Measurements from ENCODE around the gene ADRM1. TPM values are rescaled to one million over a fixed set of nuclear protein-coding genes. Genes with fewer than 3 reads are reported as not detected.

The ADRM1 gene
- total RNA-seq (2012; rRNA removed) (96.9 and 103 TPM in 2 replicates), polyA plus RNA-seq (2012; rRNA removed) (149 and 188 TPM in 2 replicates), Bru-seq, nascent RNA (percentile 66 among the genes with signal in this experiment), BruChase-seq, experiment 1, labeled RNA remaining after a 6-hour chase (percentile 65 among the genes with signal in this experiment), BruChase-seq, experiment 2, labeled RNA remaining after a 2-hour chase (percentile 53 among the genes with signal in this experiment)
- 188 and 201 TPM in 2 replicates for polyA plus RNA-seq (2012; cell fraction: cytosol; rRNA removed)
- 76.7 and 165 TPM in 2 replicates for polyA plus RNA-seq (2012; cell fraction: nucleus; rRNA removed; ENCODE audit: low replicate concordance)
- long read RNA-seq, transcript ADRM1-201 (10 exons, 1,478 nt) = major isoform, 168 of 297 reads
- long read RNA-seq, transcript ADRM1-205 (9 exons, 1,361 nt) = minor isoform, 13 of 297 reads
- long read RNA-seq, partial matches to known transcripts = 34 of 297 reads
- long read RNA-seq, other reads (novel, unspliced or antisense) = 82 of 297 reads

- 1% methylated on average over 27 of the region's 81 CpGs; no CpG with 5 or more reads in 1 of the 2 experiments for WGBS, 2 experiments (ENCODE audit: extremely low coverage in 2 of 2, insufficient read length in 1 of 2)
- peaks cover 0 to 34% of the 10 kb centered on the region in 2 experiments; a peak in 1 of 4 replicates for H3K79me1 ChIP-seq (ENCODE audit: low read depth in 1 of 2, low read length in 2 of 2)
- H3K4me2 ChIP-seq (ENCODE audit: low read depth, low read length) = peak within 1 kb of the TSS; percentile 98
- DNase-seq (peak; percentile 94), ATAC-seq (ENCODE audit: low read depth) (peak; percentile 85)
- peak within 1 kb of the TSS; percentile 32; the same call in 1 of the 2 replicates for H3K56ac ChIP-seq (ENCODE audit: extremely low read depth, insufficient read depth, low read length)
- H4K5ac ChIP-seq (ENCODE audit: low read depth, low read length) = peak within 1 kb of the TSS; percentile 89
- in situ Hi-C loops (cut with MboI; ENCODE audit: low sequenced_read_pairs) (no loop called here), intact Hi-C loops (cut with micrococcal nuclease) (loop anchor here (1.0 to 10.0 kb wide), 4 partner anchors 72 to 192 kb away; no protein-coding TSS in a partner anchor), dilution Hi-C loops (cut with HindIII; ENCODE audit: low sequenced_read_pairs, unreplicated experiment) (no loop called here)
- H3K27me3 ChIP-seq (ENCODE audit: control insufficient read depth, insufficient read depth, low read length) = no peaks in the 10 kb centered on the region
- H3K27ac ChIP-seq (ENCODE audit: insufficient read depth, low read length) = peak within 1 kb of the TSS; percentile 91
- peaks cover 37% of the 10 kb centered on the region for H4K20me1 ChIP-seq (ENCODE audit: insufficient read depth, low read length)
- H3K23ac ChIP-seq (ENCODE audit: low read depth, low read length) = peak within 1 kb of the TSS; percentile 77
- H2BK20ac ChIP-seq (ENCODE audit: low read depth, low read length) = peak within 1 kb of the TSS; percentile 57; the same call in 1 of the 2 replicates
- H4K91ac ChIP-seq (ENCODE audit: insufficient read depth, low read depth, low read length) = peak within 1 kb of the TSS; percentile 86
- H3K18ac ChIP-seq (ENCODE audit: low read depth, low read length) = peak within 1 kb of the TSS; percentile 51
- ChIA-PET POLR2A (ENCODE audit: unreplicated experiment) (interaction anchor here (0.6 kb wide), 2 partner anchors 84 to 88 kb away, joined by 5 read pairs; partner anchors contain the start of gene RPS21), CTCF (interaction anchor here (0.7 to 1.4 kb wide), 5 partner anchors 42 to 83 kb away, joined by 3 to 8 read pairs (median 4); partner anchors contain the start of gene LAMA5)
- peak within 1 kb of the TSS; percentile 59 for H3K14ac ChIP-seq (replicated peaks; ENCODE audit: low read depth, low read length)
- no TSS peak for BruUV-seq (replicated peaks)
- peak within 1 kb of the TSS; percentile 89 for H3K9ac ChIP-seq (ENCODE audit: low read depth, low read length)
- peak within 1 kb of the TSS; percentile 99 for H2AK9ac ChIP-seq (replicated peaks; ENCODE audit: low read depth, low read length, poor library complexity)
- H3K4ac ChIP-seq (ENCODE audit: low read depth, low read length) = peak within 1 kb of the TSS; percentile 91
- H2AFZ ChIP-seq (replicated peaks; ENCODE audit: low read length, poor library complexity) = peak within 1 kb of the TSS; percentile 98
- H4K8ac ChIP-seq (ENCODE audit: low read depth in 2 of 2, low read length in 2 of 2) = peak within 1 kb of the TSS; percentile 74 to 91
- H2BK5ac ChIP-seq (ENCODE audit: low read depth, low read length, poor library complexity, severe bottlenecking) = peak within 1 kb of the TSS; percentile 83
- H3K4me1 ChIP-seq (ENCODE audit: control insufficient read depth, insufficient read depth, low read length) = peaks cover 12% of the 10 kb centered on the region
- H2BK120ac ChIP-seq (ENCODE audit: low read depth, low read length) = peak within 1 kb of the TSS; percentile 82
- H3K9me1 ChIP-seq (ENCODE audit: insufficient read depth, low read length) = 0 out of 2 replicates have a peak, but pooled peaks cover 6% of the 10 kb centered on the region
- H3K36me3 ChIP-seq (ENCODE audit: control insufficient read depth, insufficient read depth, low read length) = peaks cover 36% of the 10 kb centered on the region; the same call in 1 of the 2 replicates
- H3K9me3 ChIP-seq (ENCODE audit: control insufficient read depth, insufficient read depth, low read length) = no peaks in the 10 kb centered on the region
- peak within 1 kb of the TSS; percentile 99 for H3K4me3 ChIP-seq (ENCODE audit: insufficient read depth, low read depth, low read length)
- peak within 1 kb of the TSS; percentile 81; the same call in 1 of the 3 replicates for H2BK15ac ChIP-seq (ENCODE audit: low read depth, low read length)
- H2AK5ac ChIP-seq (ENCODE audit: low read depth, low read length) = peak within 1 kb of the TSS; percentile 92
- TF ChIP-seq FOS (IDR thresholded peaks at IDR 0.05; ENCODE audit: low read depth, low read length) (peak; percentile 40), NFE2L2 (IDR thresholded peaks at IDR 0.05; ENCODE audit: low read depth, low read length) (peak; percentile 92), MXI1 (IDR thresholded peaks at IDR 0.05; ENCODE audit: borderline replicate concordance, low read depth, low read length) (0 out of 2 replicates have a peak, but pooled peaks have one; percentile 15), CEBPB (IDR thresholded peaks at IDR 0.05; ENCODE audit: low read depth, low read length) (no peak), CTCF (conservative IDR thresholded peaks at IDR 0.05; ENCODE audit: low read depth, low read length) (peak; percentile 96), BHLHE40 (IDR thresholded peaks at IDR 0.05; ENCODE audit: low read depth, low read length) (no peak), RCOR1 (IDR thresholded peaks at IDR 0.05; ENCODE audit: insufficient replicate concordance, low read length) (no peak), RAD21 (IDR thresholded peaks at IDR 0.05; ENCODE audit: low read length) (peak; percentile 67), RFX5 (IDR thresholded peaks at IDR 0.05; ENCODE audit: low read depth, low read length) (no peak), POLR2A (IDR thresholded peaks at IDR 0.05; ENCODE audit: low read depth, low read length) (peak; percentile 74; the same call in 1 of the 2 replicates), SMC3 (IDR thresholded peaks at IDR 0.05; ENCODE audit: low read depth, low read length) (peak; percentile 51), ELK1 (IDR thresholded peaks at IDR 0.05; ENCODE audit: borderline replicate concordance, low read depth, low read length) (no peak)
Observed at GRCh38 chr20:62302341-62303061, at the start of gene ADRM1. Gene ADRM1, plus strand, starts transcription at chr20:62302997. Its CDS starts 572 bp downstream, at chr20:62303569.
